ENCODE data around the gene DLG2.

DLG2 gene

DNA sequence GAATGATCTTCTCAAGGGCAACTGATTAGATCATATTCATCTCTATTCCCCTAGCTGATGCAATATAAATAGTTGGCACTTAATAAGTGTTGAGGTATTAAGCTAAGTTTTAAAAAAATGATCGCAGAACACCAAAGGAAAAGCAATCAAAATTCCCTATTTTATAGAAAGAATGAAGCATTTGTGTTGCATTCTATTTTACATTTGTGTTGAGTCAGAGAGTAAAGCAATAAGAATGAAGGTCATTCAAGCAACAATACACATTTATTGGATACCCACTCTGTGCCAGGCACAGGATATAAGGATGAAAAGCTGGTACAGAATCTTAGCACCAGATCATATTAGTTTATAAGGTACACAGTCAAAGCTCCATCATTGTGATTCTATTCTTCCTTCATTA is 1654.6 kb downstream of the DLG2 start:
- Histone ChIP-seq H4K20me1 (ENCODE audit: insufficient read depth, low read length) (no peaks in the 10 kb centered on the region), H3K4me1 (ENCODE audit: low read length) (peaks cover 85% of the 10 kb centered on the region), H3K4me3 (ENCODE audit: low read length) (no peak overlapping the region), H3K36me3 (replicated peaks; ENCODE audit: low read depth, low read length) (peaks cover 14% of the 10 kb centered on the region), H3K27ac (ENCODE audit: low read length) (peak overlapping the region; percentile 96), H3K9me3 (ENCODE audit: insufficient read depth, low read length) (no peaks in the 10 kb centered on the region), H3K9ac (ENCODE audit: low read length) (peak overlapping the region; percentile 84), H3K4me2 (ENCODE audit: low read length) (peak overlapping the region; percentile 25), H3K27me3 (ENCODE audit: low read depth, low read length) (no peaks in the 10 kb centered on the region), H2AFZ (ENCODE audit: low read depth, low read length) (no peak overlapping the region), H3K79me2 (ENCODE audit: low read length) (no peaks in the 10 kb centered on the region)
- TF ChIP-seq CTCF (IDR thresholded peaks at IDR 0.05; ENCODE audit: low read depth, low read length) (no peak), EZH2phosphoT487 (IDR thresholded peaks at IDR 0.05; ENCODE audit: low read depth) (no peak)

- H3K36me3 ChIP-seq (replicated peaks; ENCODE audit: low read depth, low read length) = peaks cover 14% of the 10 kb centered on the region
- H4K20me1 ChIP-seq (ENCODE audit: insufficient read depth, low read length) = no peaks in the 10 kb centered on the region
- peak overlapping the region; percentile 84 for H3K9ac ChIP-seq (ENCODE audit: low read length)
- TF ChIP-seq CTCF (IDR thresholded peaks at IDR 0.05; ENCODE audit: low read depth, low read length) = peak; percentile 63
- TF ChIP-seq EZH2phosphoT487 (IDR thresholded peaks at IDR 0.05; ENCODE audit: low read depth) = no peak
- no peaks in the 10 kb centered on the region for H3K9me3 ChIP-seq (ENCODE audit: insufficient read depth, low read length)
- peak overlapping the region; percentile 76 for H3K4me2 ChIP-seq (ENCODE audit: low read length)
- H2AFZ ChIP-seq (ENCODE audit: low read depth, low read length) = peak overlapping the region; percentile 16
- H3K79me2 ChIP-seq (ENCODE audit: low read length) = no peaks in the 10 kb centered on the region
- peak overlapping the region; percentile 29 for H3K4me3 ChIP-seq (ENCODE audit: low read length)
- H3K27ac ChIP-seq (ENCODE audit: low read length) = peak overlapping the region; percentile 96
- peaks cover 72% of the 10 kb centered on the region for H3K4me1 ChIP-seq (ENCODE audit: low read length)
- H3K27me3 ChIP-seq (ENCODE audit: low read depth, low read length) = no peaks in the 10 kb centered on the region
These were observed 1656.1 kb downstream of the DLG2 start for GRCh38 chr11:83971063-83971462.

- H3K4me1 ChIP-seq (ENCODE audit: low read length) = peaks cover 63% of the 10 kb centered on the region
- TF ChIP-seq EZH2phosphoT487 (IDR thresholded peaks at IDR 0.05; ENCODE audit: low read depth) = peak; percentile 76; the same call in 1 of the 2 replicates
- TF ChIP-seq CTCF (IDR thresholded peaks at IDR 0.05; ENCODE audit: low read depth, low read length) = no peak
- no peaks in the 10 kb centered on the region for H3K9me3 ChIP-seq (ENCODE audit: insufficient read depth, low read length)
- H3K27me3 ChIP-seq (ENCODE audit: low read depth, low read length) = no peaks in the 10 kb centered on the region
- H3K4me3 ChIP-seq (ENCODE audit: low read length) = peak overlapping the region; percentile 29
- H3K27ac ChIP-seq (ENCODE audit: low read length) = peak overlapping the region; percentile 96
- H3K9ac ChIP-seq (ENCODE audit: low read length) = peak overlapping the region; percentile 84
- no peak overlapping the region for H2AFZ ChIP-seq (ENCODE audit: low read depth, low read length)
- no peaks in the 10 kb centered on the region for H4K20me1 ChIP-seq (ENCODE audit: insufficient read depth, low read length)
- H3K4me2 ChIP-seq (ENCODE audit: low read length) = peak overlapping the region; percentile 76
- H3K36me3 ChIP-seq (replicated peaks; ENCODE audit: low read depth, low read length) = peaks cover 14% of the 10 kb centered on the region
- no peaks in the 10 kb centered on the region for H3K79me2 ChIP-seq (ENCODE audit: low read length)
These were observed 1657.0 kb downstream of the DLG2 start for GRCh38 chr11:83970061-83970671.

- Histone ChIP-seq H3K27me3 (ENCODE audit: low read depth, low read length) (no peaks in the 10 kb centered on the region), H3K27ac (ENCODE audit: low read length) (no peak overlapping the region), H3K36me3 (replicated peaks; ENCODE audit: low read depth, low read length) (no peaks in the 10 kb centered on the region), H3K4me1 (ENCODE audit: low read length) (peaks cover 8% of the 10 kb centered on the region), H4K20me1 (ENCODE audit: insufficient read depth, low read length) (no peaks in the 10 kb centered on the region), H3K9me3 (ENCODE audit: insufficient read depth, low read length) (no peaks in the 10 kb centered on the region), H3K4me2 (ENCODE audit: low read length) (no peak overlapping the region), H3K4me3 (ENCODE audit: low read length) (no peak overlapping the region), H3K79me2 (ENCODE audit: low read length) (no peaks in the 10 kb centered on the region), H2AFZ (ENCODE audit: low read depth, low read length) (no peak overlapping the region), H3K9ac (ENCODE audit: low read length) (no peak overlapping the region)
- TF ChIP-seq CTCF (IDR thresholded peaks at IDR 0.05; ENCODE audit: low read depth, low read length) (no peak), EZH2phosphoT487 (IDR thresholded peaks at IDR 0.05; ENCODE audit: low read depth) (no peak)
These were observed 1669.9 kb downstream of the DLG2 start for GRCh38 chr11:83957038-83957900.
